NT2/D1 (cell line): ENCODE results near the gene CTDP1.

Experiments used
- DNase-seq: peaks from one replicate; pipeline ENCODE4 v3.0.0-alpha.2; 2011; ENCODE audit warnings: low read depth, low spot score
- H3K27me3 ChIP-seq: 2 replicates; pipeline ENCODE4 v1.6.0; 2011; ENCODE audit warnings: mild to moderate bottlenecking; ENCODE audit not compliant: insufficient read length, insufficient read depth
- H3K36me3 ChIP-seq: 2 replicates; pipeline ENCODE4 v1.6.1; 2011; ENCODE audit warnings: mild to moderate bottlenecking, low read length, mixed read lengths; ENCODE audit not compliant: insufficient read depth, insufficient read length
- H3K4me1 ChIP-seq: 2 replicates; pipeline ENCODE4 v1.5.1; 2011; ENCODE audit not compliant: insufficient read depth, insufficient read length
- H3K4me3 ChIP-seq: 2 replicates; pipeline ENCODE4 v1.5.1; 2011; ENCODE audit warnings: low read depth; ENCODE audit not compliant: insufficient read length
- H3K9ac ChIP-seq: 2 replicates; pipeline ENCODE4 v1.6.0; 2011; ENCODE audit warnings: low read depth; ENCODE audit not compliant: insufficient read length
- H3K9me3 ChIP-seq: 2 replicates; pipeline ENCODE4 v1.5.1; 2011; ENCODE audit warnings: mild to moderate bottlenecking, low read length; ENCODE audit not compliant: insufficient read depth
- SUZ12 ChIP-seq: IDR thresholded peaks from 2 replicates; pipeline ENCODE4 v1.6.1; 2011; ENCODE audit not compliant: insufficient read length, insufficient read depth; ENCODE audit errors: extremely low read depth
- YY1 ChIP-seq: IDR thresholded peaks from 2 replicates; pipeline ENCODE4 v1.6.1; 2011; ENCODE audit not compliant: insufficient read length, insufficient read depth
- ZNF274 ChIP-seq: IDR thresholded peaks from 2 replicates; pipeline ENCODE4 v1.6.1; 2011; ENCODE audit warnings: mild to moderate bottlenecking, low read depth, low read length

The CTDP1 gene

DNA sequence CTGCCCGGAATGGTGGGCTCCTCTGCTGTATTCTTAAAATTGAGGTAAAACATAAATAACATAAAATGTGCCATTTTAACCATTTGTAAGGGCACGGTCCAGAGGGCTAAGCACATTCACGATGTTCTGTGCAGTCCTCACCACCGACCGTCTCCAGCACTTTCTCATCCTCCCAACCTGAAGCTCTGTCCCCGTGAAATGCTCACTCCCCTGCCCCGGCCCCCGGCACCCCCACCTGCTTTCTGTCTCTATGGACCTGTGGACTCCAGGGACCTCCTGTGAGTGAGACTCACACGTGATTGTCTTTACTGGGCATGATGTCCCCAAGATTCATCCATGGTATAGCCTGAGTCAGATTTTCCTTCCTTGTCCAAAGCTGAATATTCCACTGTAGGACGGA, 38.7 kb upstream of the CTDP1 start:
- Histone ChIP-seq H3K4me3 (no peak overlapping the region), H3K4me1 (no peaks in the 10 kb centered on the region), H3K9ac (no peak overlapping the region), H3K36me3 (no peaks in the 10 kb centered on the region), H3K9me3 (no peaks in the 10 kb centered on the region), H3K27me3 (peaks cover 18% of the 10 kb centered on the region)
- TF ChIP-seq YY1 (no peak), ZNF274 (no peak), SUZ12 (no peak)
- no peak for DNase-seq

DNA sequence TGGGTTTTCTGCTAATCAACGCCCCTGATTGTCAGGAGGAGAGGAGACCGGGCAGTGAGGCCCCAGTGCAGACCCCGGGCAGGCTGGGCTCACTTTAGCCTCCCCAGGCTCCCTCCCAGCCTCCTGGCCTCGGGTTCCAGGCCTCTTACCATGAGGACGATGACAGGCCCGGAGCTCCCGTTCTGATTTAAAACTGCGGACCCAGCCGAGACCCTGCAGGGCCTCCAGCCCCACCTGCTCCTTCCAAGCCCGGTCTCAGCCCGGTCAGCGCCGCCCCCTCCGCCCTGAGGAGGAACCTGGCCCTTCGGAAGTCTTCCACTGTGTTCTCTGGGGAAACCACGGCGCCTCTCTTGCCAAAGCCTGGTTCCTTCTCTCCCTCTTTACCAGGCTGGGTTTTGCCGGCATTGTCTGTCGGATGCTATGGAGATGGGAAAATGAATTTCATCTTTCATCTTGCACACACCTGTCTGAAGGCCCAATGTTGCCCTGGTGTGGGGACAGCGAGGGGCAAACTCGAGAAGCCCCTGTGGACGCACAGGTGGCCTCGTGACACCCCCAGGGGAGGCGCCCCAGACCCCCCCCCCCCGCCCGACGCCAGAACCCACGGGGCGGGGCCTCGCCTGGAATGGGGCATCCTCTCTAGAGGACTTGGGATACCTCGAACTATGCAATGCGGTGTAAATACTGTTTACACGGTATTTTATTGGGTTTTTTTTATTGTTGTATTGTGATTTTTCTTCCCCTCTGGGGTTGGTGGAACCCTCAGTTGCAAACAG, 37.7 kb upstream of the CTDP1 start:
- H3K9ac ChIP-seq = no peak overlapping the region
- no peak overlapping the region for H3K4me3 ChIP-seq
- DNase-seq = no peak
- H3K27me3 ChIP-seq = peaks cover 18% of the 10 kb centered on the region
- no peaks in the 10 kb centered on the region for H3K36me3 ChIP-seq
- no peaks in the 10 kb centered on the region for H3K4me1 ChIP-seq
- no peaks in the 10 kb centered on the region for H3K9me3 ChIP-seq
- TF ChIP-seq YY1 = no peak
- TF ChIP-seq ZNF274 = no peak
- no peak for TF ChIP-seq SUZ12

DNA sequence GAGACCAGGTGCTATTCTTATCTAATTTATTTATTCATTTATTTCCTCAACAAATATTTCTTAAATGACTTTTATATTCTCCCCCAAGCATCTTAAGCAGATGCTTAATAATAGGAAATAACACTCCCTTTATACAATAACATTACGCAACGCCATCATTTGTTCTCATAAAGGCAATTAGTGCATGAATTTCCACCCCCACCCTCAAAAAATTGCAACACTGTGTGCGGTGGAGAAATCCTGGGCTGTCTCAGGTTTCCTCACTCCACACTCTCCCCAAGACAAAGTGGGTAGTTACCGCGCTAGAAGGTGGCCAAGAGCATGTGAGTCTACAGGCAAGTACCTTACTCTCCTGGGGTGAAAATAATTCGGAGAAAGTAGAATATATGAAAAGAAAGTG, 37.0 kb upstream of the CTDP1 start:
- Histone ChIP-seq H3K27me3 (peaks cover 10% of the 10 kb centered on the region), H3K4me1 (no peaks in the 10 kb centered on the region), H3K9me3 (no peaks in the 10 kb centered on the region), H3K36me3 (no peaks in the 10 kb centered on the region), H3K4me3 (no peak overlapping the region), H3K9ac (no peak overlapping the region)
- DNase-seq = no peak
- TF ChIP-seq YY1 (no peak), SUZ12 (no peak), ZNF274 (no peak)

DNA sequence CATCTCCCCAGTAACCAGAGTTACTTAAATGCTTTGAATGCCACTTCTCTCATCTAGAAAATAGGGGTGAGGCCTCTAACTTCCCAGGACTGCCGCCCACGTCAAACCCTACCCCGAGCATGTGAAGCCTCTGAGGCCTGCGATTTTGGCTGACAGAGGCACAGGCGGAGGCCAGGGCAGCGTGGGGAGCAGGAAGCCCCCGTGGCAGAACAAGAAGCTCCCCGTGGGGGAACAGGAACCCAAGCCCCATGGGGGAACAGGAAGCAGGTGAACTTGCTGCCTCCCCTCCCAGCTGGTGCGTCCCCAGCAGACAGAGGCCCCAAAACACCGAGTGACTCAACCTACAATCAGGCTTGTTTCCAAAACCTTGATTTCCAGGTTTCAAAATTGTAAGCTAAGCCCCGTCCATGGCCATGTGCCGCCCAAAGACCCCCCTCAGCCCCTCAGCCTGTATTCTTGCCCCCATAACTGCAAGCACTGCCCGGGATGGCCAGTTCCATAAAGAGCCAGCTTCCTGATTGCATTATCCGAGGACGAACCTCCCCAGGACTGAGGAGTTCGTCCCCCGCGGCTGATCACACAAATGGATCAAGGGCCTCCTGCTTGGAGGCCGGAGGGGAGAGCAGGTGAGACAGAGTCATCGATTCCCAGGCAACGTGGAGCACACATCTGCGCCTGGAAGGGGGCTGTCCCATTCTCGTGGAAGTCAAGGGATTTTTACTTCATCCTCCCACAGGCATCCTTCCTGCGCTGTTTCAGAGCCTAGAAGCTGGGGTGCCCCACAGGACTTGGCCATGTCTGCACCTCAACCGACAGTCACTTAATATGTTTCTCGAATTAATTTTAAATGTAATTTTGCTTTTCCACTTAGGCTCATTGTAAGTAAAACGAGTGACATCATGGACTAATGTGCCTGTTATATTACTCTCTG, 36.3 kb upstream of the CTDP1 start:
- DNase-seq = no peak
- TF ChIP-seq SUZ12 (no peak), ZNF274 (no peak), YY1 (no peak)
- H3K27me3 ChIP-seq = peaks cover 3% of the 10 kb centered on the region
- H3K9ac ChIP-seq = no peak overlapping the region
- H3K4me3 ChIP-seq = no peak overlapping the region
- no peaks in the 10 kb centered on the region for H3K9me3 ChIP-seq
- no peaks in the 10 kb centered on the region for H3K4me1 ChIP-seq
- no peaks in the 10 kb centered on the region for H3K36me3 ChIP-seq

DNA sequence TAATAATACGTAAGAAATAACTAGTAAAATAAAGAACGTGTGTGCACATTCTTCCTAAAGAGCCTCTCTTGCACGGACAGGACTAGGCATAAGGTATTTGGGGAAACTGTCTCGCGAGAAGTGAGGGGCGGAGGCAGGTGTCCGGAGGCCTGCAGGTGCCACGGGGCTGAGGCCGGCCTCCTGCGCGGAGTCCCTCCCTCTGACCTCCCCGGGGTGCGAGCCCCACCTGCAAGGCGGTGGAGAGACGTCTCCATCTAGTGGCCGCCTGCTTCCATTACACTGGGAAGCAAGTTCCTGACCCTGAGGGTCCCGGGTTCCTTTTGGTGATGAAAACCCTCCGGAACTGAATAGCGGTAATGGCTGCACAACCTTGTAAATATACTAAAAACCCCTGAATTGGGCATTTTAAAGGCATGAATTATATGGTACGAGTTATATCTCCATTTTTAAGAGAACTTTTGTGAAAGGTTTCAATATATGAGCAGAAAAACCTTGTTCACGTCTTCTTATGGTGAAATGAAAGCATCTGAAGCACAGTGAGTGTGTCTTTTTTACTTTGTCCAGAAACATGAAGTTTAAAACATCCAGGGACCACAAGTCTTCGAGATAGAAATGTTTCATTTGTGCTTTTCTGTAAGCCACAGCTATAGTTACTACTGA, 35.5 kb upstream of the CTDP1 start:
- Histone ChIP-seq H3K4me3 (no peak overlapping the region), H3K9ac (no peak overlapping the region), H3K36me3 (no peaks in the 10 kb centered on the region), H3K4me1 (no peaks in the 10 kb centered on the region), H3K9me3 (no peaks in the 10 kb centered on the region), H3K27me3 (no peaks in the 10 kb centered on the region)
- DNase-seq = peak; percentile 64
- TF ChIP-seq YY1 = no peak
- TF ChIP-seq ZNF274 = no peak
- no peak for TF ChIP-seq SUZ12

DNA sequence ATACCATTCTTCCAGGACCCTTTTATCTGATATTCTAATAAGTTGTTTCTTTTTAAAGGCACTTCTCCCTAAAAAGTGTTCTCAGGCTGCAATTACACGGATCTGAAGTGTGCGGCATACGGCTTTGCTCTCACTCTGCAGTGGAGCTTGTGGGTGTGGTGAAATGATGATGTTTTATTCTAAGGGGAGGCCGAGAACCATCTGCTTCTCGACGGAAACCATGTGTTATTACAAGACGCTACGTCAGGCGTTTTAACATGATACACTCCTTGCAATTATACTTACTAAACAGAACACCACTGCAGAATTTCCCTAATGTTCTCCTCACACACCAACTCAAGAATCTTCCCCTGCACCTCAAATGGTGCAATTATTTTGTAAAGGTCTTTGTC, 34.9 kb upstream of the CTDP1 start:
- DNase-seq = no peak
- Histone ChIP-seq H3K4me1 (no peaks in the 10 kb centered on the region), H3K36me3 (no peaks in the 10 kb centered on the region), H3K9me3 (no peaks in the 10 kb centered on the region), H3K4me3 (no peak overlapping the region), H3K9ac (no peak overlapping the region), H3K27me3 (no peaks in the 10 kb centered on the region)
- no peak for TF ChIP-seq ZNF274
- TF ChIP-seq SUZ12 = no peak
